Loucy (cell line): ENCODE results near the gene RNF26.
A peak's percentile ranks its signal among the peaks of the same experiment; 100 is the strongest.

ENCODE experiments used
- H2AFZ ChIP-seq: fragments of 200-600 bp; sonication (generic); 2 replicates; pipeline ENCODE4 v1.6.0; 2016; ENCODE audit warnings: antibody characterized with exemption, mild to moderate bottlenecking, low read length, moderate library complexity
- H3F3A ChIP-seq: fragments of 200-600 bp; 2 replicates; pipeline ENCODE4 v1.6.0; 2016; ENCODE audit warnings: antibody characterized with exemption, low read depth, mild to moderate bottlenecking
- H3K27me3 ChIP-seq: fragments of 200-600 bp; sonication (generic); 2 replicates; pipeline ENCODE4 v1.6.1; 2014; ENCODE audit warnings: low read length, mild to moderate bottlenecking; ENCODE audit not compliant: insufficient read depth, poor library complexity, severe bottlenecking
- H3K36me3 ChIP-seq: fragments of 200-600 bp; sonication (generic); 2 replicates; pipeline ENCODE4 v1.6.1; 2016; ENCODE audit warnings: low read length; ENCODE audit not compliant: insufficient read depth
- H3K4me1 ChIP-seq: fragments of 200-600 bp; sonication (generic); 2 replicates; pipeline ENCODE4 v1.5.1; 2014; ENCODE audit warnings: low read length, mild to moderate bottlenecking; ENCODE audit not compliant: insufficient read depth, poor library complexity, severe bottlenecking
- H3K4me2 ChIP-seq: fragments of 200-600 bp; sonication (generic); 2 replicates; pipeline ENCODE4 v1.6.0; 2014; ENCODE audit warnings: antibody characterized with exemption, low read length, low read depth, mild to moderate bottlenecking; ENCODE audit not compliant: poor library complexity, severe bottlenecking
- H3K4me3 ChIP-seq: fragments of 200-600 bp; sonication (generic); 2 replicates; pipeline ENCODE4 v1.5.1; 2014; ENCODE audit warnings: low read length, mild to moderate bottlenecking, mixed read lengths; ENCODE audit not compliant: poor library complexity, severe bottlenecking
- H3K79me2 ChIP-seq: fragments of 200-600 bp; sonication (generic); 2 replicates; pipeline ENCODE4 v1.6.1; 2014; ENCODE audit warnings: low read length; ENCODE audit not compliant: insufficient read depth
- H3K9ac ChIP-seq: fragments of 200-600 bp; sonication (generic); 2 replicates; pipeline ENCODE4 v1.6.0; 2014; ENCODE audit warnings: mild to moderate bottlenecking, low read depth, low read length, moderate library complexity; ENCODE audit not compliant: poor library complexity, severe bottlenecking
- H3K9me2 ChIP-seq: fragments of 200-600 bp; sonication (generic); replicated peaks from 2 replicates; pipeline ENCODE4 v1.6.1; 2016; ENCODE audit warnings: low read depth, low read length, mixed read lengths
- H3K9me3 ChIP-seq: fragments of 200-600 bp; sonication (generic); 2 replicates; pipeline ENCODE4 v1.6.1; 2014; ENCODE audit warnings: mild to moderate bottlenecking, antibody characterized with exemption, low read length, low read depth; ENCODE audit not compliant: insufficient read depth
- H4K20me1 ChIP-seq: fragments of 200-600 bp; sonication (generic); 2 replicates; pipeline ENCODE4 v1.6.0; 2014; ENCODE audit warnings: antibody characterized with exemption, low read length, mild to moderate bottlenecking; ENCODE audit not compliant: insufficient read depth, poor library complexity, severe bottlenecking
- CTCF ChIP-seq: fragments of 200-600 bp; sonication (generic); conservative IDR thresholded peaks from 2 replicates; pipeline ENCODE4 v1.5.1; 2014; ENCODE audit warnings: mild to moderate bottlenecking, antibody characterized with exemption, low read length
- EZH2phosphoT487 ChIP-seq: fragments of 200-600 bp; IDR thresholded peaks from 2 replicates; pipeline ENCODE4 v1.6.1; 2018; ENCODE audit warnings: antibody characterized with exemption, mild to moderate bottlenecking, moderate library complexity, borderline replicate concordance

Gene RNF26

DNA sequence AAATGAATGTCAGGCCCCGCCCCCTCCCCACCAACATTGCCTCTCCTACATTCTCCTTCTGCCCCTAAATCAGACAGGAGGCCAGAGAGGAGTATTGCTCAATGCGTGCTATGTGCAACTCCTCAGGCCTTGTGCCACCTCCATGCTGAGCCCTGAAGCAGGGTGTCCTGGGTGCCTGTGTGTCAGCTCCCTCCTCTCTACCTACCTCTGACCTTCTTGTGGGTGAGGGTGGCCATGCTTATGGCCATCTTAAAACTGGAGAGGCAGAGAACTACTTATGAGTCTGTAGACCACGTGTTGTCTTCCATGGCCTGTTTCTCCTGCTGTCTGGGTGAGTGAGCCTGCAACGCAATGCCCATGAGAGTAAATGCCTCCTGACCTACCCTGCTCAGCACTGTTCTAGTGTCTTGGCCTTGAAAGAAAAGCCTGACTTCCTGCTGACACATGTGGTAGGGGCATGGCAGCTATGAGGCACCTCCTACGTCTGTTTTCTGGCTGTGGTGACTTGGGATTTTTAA is 27.9 kb upstream of the RNF26 start:
- H3K4me3 ChIP-seq = no peak overlapping the region
- H3K36me3 ChIP-seq = peaks cover 30% of the 10 kb centered on the region
- H3K9ac ChIP-seq = no peak overlapping the region
- no peaks in the 10 kb centered on the region for H3K9me2 ChIP-seq
- TF ChIP-seq CTCF (no peak), EZH2phosphoT487 (no peak)
- H3K79me2 ChIP-seq = no peaks in the 10 kb centered on the region
- H4K20me1 ChIP-seq = no peaks in the 10 kb centered on the region
- no peak overlapping the region for H3K4me2 ChIP-seq
- no peak overlapping the region for H2AFZ ChIP-seq
- no peaks in the 10 kb centered on the region for H3K9me3 ChIP-seq
- H3K4me1 ChIP-seq = peaks cover 6% of the 10 kb centered on the region
- no peaks in the 10 kb centered on the region for H3K27me3 ChIP-seq
- no peaks in the 10 kb centered on the region for H3F3A ChIP-seq

GRCh38 chr11:119307219-119307618 is 27.1 kb upstream of the RNF26 start:
- Histone ChIP-seq H4K20me1 (no peaks in the 10 kb centered on the region), H3K9me3 (no peaks in the 10 kb centered on the region), H3K4me1 (peaks cover 6% of the 10 kb centered on the region), H3K9ac (no peak overlapping the region), H3K79me2 (no peaks in the 10 kb centered on the region), H3K4me2 (no peak overlapping the region), H3F3A (no peaks in the 10 kb centered on the region), H3K27me3 (no peaks in the 10 kb centered on the region), H3K4me3 (no peak overlapping the region), H3K36me3 (peaks cover 22% of the 10 kb centered on the region; the same call in 1 of the 2 replicates), H2AFZ (no peak overlapping the region), H3K9me2 (no peaks in the 10 kb centered on the region)
- TF ChIP-seq CTCF = peak; percentile 33; the same call in 1 of the 2 replicates
- no peak for TF ChIP-seq EZH2phosphoT487

- no peaks in the 10 kb centered on the region for H4K20me1 ChIP-seq
- no peaks in the 10 kb centered on the region for H3K79me2 ChIP-seq
- no peak overlapping the region for H3K9ac ChIP-seq
These were observed 26.4 kb upstream of the RNF26 start for GRCh38 chr11:119307974-119308373.

More at GRCh38 chr11:119307974-119308373, 26.4 kb upstream of the RNF26 start:
- no peaks in the 10 kb centered on the region for H3F3A ChIP-seq
- peaks cover 6% of the 10 kb centered on the region for H3K4me1 ChIP-seq
- H3K36me3 ChIP-seq = peaks cover 15% of the 10 kb centered on the region; the same call in 1 of the 2 replicates
- H2AFZ ChIP-seq = no peak overlapping the region
- H3K4me2 ChIP-seq = no peak overlapping the region
- H3K4me3 ChIP-seq = no peak overlapping the region
- TF ChIP-seq CTCF (no peak), EZH2phosphoT487 (no peak)
- no peaks in the 10 kb centered on the region for H3K9me3 ChIP-seq
- H3K9me2 ChIP-seq = no peaks in the 10 kb centered on the region
- H3K27me3 ChIP-seq = no peaks in the 10 kb centered on the region
